ENCODE results near the gene PEAK1. TPM values are rescaled to one million over a fixed set of nuclear protein-coding genes. Genes with fewer than 3 reads are reported as not detected.

Gene PEAK1
- total and polyA plus RNA-seq, 10 of the 15 experiments (the other 5 are each of a cell fraction or from before 2014, with no cell fraction given): 0.62 to 24.2 (median 11.2) TPM

DNA sequence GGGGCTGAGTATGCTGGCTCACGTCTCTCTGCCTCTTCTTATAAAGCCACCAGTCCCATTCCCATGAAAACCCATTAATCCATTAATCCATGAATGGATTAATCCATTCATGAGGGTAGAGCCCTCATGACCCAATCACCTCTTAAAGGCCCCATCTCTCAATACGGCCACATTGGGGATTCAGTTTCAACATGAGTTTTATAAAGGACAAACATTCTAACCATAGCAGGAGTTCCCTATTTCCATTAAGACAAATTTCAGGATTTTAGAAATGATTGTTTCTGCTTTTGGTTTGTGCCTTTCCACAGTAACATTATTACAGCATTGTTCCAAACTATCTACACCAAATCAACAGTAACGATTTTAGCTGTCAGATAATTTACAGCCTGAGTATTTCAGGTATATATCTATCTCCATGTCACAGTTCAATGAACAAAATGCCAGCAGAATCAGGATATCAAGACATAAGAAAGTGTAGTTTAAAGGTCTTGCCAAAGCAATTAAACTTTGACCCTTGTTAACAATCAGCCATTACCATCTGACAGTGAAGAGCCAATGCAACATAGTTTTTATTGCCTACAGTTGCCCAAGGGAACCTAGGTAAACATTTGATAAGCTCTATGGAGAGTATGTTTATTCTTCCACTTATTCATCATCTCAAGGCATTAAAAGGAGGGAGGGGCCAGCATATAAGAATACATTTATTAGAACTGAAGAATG lies 352.8 kb downstream of the PEAK1 start:
- no TSS peak for BruUV-seq (replicated peaks)
- ATAC-seq: no peak
- 50% methylated on average over 3 of the region's 3 CpGs for WGBS (ENCODE audit: insufficient coverage, insufficient replicate concordance, low lambda C conversion rate, missing lambda C conversion rate)
- ChIA-PET POLR2A (interaction anchor here (1.4 kb wide), 1 partner anchor 9 kb away, joined by 4 read pairs; no protein-coding TSS in a partner anchor), CTCF (interaction anchor here (0.9 to 2.5 kb wide), 6 partner anchors 8 to 93 kb away, joined by 3 to 9 read pairs (median 3); no protein-coding TSS in a partner anchor), RAD21 (ENCODE audit: unreplicated experiment) (interaction anchor here (1.1 to 2.9 kb wide), 4 partner anchors 94 to 476 kb away, joined by 3 to 5 read pairs (median 4); no protein-coding TSS in a partner anchor), SMC1A (ENCODE audit: uncharacterized antibody, unreplicated experiment) (interaction anchor here (1.2 to 1.9 kb wide), 8 partner anchors 9 to 121 kb away, joined by 3 to 7 read pairs (median 4); no protein-coding TSS in a partner anchor)
- H3K9ac ChIP-seq (ENCODE audit: control insufficient read depth, insufficient read depth, low read length): no peak overlapping the region
- TF ChIP-seq BMI1 (IDR thresholded peaks at IDR 0.05; ENCODE audit: borderline replicate concordance) (no peak), NR2F1 (conservative IDR thresholded peaks at IDR 0.05) (peak; percentile 27; the same call in 1 of the 2 replicates), WRNIP1 (IDR thresholded peaks at IDR 0.05; ENCODE audit: borderline replicate concordance, low read depth, low read length) (no peak), TCF12 (IDR thresholded peaks at IDR 0.05; ENCODE audit: low read depth, low read length) (no peak), RFX5 (IDR thresholded peaks at IDR 0.05; ENCODE audit: low read depth, low read length) (no peak), TAF1 (IDR thresholded peaks at IDR 0.05; ENCODE audit: borderline replicate concordance, low read depth, low read length) (no peak), PAX8 (IDR thresholded peaks at IDR 0.05) (no peak), STAT3 (IDR thresholded peaks at IDR 0.05; ENCODE audit: low read depth, low read length) (no peak), ZBED1 (IDR thresholded peaks at IDR 0.05; ENCODE audit: borderline replicate concordance) (no peak), RB1 (IDR thresholded peaks at IDR 0.05; ENCODE audit: borderline replicate concordance) (no peak), EGR1 (IDR thresholded peaks at IDR 0.05; ENCODE audit: borderline replicate concordance in 1 of 2, low read depth in 2 of 2, low read length in 2 of 2) (no peak), NR2C1 (IDR thresholded peaks at IDR 0.05) (0 out of 2 replicates have a peak, but pooled peaks have one; percentile 10)
- TF ChIP-seq, protein P1, sequence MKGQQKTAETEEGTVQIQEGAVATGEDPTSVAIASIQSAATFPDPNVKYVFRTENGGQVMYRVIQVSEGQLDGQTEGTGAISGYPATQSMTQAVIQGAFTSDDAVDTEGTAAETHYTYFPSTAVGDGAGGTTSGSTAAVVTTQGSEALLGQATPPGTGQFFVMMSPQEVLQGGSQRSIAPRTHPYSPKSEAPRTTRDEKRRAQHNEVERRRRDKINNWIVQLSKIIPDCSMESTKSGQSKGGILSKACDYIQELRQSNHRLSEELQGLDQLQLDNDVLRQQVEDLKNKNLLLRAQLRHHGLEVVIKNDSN (IDR thresholded peaks at IDR 0.05; ENCODE audit: borderline replicate concordance, extremely low read length, insufficient read depth, low read depth, low read length): no peak
- TF ChIP-seq, protein P2, sequence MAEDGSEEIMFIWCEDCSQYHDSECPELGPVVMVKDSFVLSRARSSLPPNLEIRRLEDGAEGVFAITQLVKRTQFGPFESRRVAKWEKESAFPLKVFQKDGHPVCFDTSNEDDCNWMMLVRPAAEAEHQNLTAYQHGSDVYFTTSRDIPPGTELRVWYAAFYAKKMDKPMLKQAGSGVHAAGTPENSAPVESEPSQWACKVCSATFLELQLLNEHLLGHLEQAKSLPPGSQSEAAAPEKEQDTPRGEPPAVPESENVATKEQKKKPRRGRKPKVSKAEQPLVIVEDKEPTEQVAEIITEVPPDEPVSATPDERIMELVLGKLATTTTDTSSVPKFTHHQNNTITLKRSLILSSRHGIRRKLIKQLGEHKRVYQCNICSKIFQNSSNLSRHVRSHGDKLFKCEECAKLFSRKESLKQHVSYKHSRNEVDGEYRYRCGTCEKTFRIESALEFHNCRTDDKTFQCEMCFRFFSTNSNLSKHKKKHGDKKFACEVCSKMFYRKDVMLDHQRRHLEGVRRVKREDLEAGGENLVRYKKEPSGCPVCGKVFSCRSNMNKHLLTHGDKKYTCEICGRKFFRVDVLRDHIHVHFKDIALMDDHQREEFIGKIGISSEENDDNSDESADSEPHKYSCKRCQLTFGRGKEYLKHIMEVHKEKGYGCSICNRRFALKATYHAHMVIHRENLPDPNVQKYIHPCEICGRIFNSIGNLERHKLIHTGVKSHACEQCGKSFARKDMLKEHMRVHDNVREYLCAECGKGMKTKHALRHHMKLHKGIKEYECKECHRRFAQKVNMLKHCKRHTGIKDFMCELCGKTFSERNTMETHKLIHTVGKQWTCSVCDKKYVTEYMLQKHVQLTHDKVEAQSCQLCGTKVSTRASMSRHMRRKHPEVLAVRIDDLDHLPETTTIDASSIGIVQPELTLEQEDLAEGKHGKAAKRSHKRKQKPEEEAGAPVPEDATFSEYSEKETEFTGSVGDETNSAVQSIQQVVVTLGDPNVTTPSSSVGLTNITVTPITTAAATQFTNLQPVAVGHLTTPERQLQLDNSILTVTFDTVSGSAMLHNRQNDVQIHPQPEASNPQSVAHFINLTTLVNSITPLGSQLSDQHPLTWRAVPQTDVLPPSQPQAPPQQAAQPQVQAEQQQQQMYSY (CRISPR knock-in tag; IDR thresholded peaks at IDR 0.05): no peak
- TF ChIP-seq, protein P3, sequence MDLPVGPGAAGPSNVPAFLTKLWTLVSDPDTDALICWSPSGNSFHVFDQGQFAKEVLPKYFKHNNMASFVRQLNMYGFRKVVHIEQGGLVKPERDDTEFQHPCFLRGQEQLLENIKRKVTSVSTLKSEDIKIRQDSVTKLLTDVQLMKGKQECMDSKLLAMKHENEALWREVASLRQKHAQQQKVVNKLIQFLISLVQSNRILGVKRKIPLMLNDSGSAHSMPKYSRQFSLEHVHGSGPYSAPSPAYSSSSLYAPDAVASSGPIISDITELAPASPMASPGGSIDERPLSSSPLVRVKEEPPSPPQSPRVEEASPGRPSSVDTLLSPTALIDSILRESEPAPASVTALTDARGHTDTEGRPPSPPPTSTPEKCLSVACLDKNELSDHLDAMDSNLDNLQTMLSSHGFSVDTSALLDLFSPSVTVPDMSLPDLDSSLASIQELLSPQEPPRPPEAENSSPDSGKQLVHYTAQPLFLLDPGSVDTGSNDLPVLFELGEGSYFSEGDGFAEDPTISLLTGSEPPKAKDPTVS (IDR thresholded peaks at IDR 0.05; ENCODE audit: low read depth, low read length): no peak
- peaks cover 28% of the 10 kb centered on the region for H3K4me1 ChIP-seq (ENCODE audit: control insufficient read depth, insufficient read depth, low read length)
- in situ Hi-C loops (cut with MboI): no loop called here
- H4K20me1 ChIP-seq (ENCODE audit: control insufficient read depth, insufficient read depth): no peaks in the 10 kb centered on the region
- H3K9me3 ChIP-seq (replicated peaks; ENCODE audit: control insufficient read depth, insufficient read depth, low read length): no peaks in the 10 kb centered on the region
- H3K4me3 ChIP-seq: no peak overlapping the region
- H3K27ac ChIP-seq (ENCODE audit: control insufficient read depth, insufficient read depth): peak overlapping the region; percentile 1
- H3K4me2 ChIP-seq (ENCODE audit: control insufficient read depth, insufficient read depth): peak overlapping the region; percentile 92
- H3K79me2 ChIP-seq (ENCODE audit: control insufficient read depth, insufficient read depth, low read length): peaks cover 46% of the 10 kb centered on the region
- intact Hi-C loops (cut with micrococcal nuclease; ENCODE audit: unreplicated experiment): no loop called here
- no peaks in the 10 kb centered on the region for H3K27me3 ChIP-seq (replicated peaks in 1 of 2; ENCODE audit: control insufficient read depth in 2 of 2, insufficient read depth in 2 of 2, low read length in 1 of 2)
- H2AFZ ChIP-seq (ENCODE audit: control insufficient read depth, low read depth, low read length): no peak overlapping the region
- no peak for FAIRE-seq
- H3K36me3 ChIP-seq (ENCODE audit: control insufficient read depth in 2 of 2, insufficient read depth in 2 of 2, low read length in 1 of 2): no peaks in the 10 kb centered on the region
- no peak for DNase-seq (ENCODE audit: low read depth, low spot score)

Data from GM12878 (cell line).